ENCODE results near the gene NAALADL2. TPM values are rescaled to one million over a fixed set of nuclear protein-coding genes. Genes with fewer than 3 reads are reported as not detected.

Gene NAALADL2
- total RNA-seq, 1 donor from 2014 or later: 1.1 TPM

DNA sequence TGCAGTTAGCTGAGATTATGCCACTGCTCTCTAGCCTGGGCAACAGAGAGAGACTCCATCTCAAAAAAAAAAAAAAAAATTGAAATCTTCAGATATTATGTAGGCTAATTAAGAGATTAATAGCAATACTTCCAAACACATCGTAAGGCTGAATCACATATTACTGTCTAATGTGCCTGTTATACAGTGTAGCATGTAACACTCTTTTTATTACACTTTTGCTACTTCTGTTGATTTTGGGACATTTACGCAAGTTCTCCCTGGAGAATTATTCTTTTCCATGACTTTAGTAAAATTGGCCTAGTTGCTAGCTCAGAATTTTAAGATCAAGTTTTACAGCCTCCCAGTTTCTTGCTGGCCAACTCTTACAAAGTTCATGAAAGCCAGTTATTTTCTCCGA, 605.2 kb downstream of the NAALADL2 start:
- TF ChIP-seq, protein P1, sequence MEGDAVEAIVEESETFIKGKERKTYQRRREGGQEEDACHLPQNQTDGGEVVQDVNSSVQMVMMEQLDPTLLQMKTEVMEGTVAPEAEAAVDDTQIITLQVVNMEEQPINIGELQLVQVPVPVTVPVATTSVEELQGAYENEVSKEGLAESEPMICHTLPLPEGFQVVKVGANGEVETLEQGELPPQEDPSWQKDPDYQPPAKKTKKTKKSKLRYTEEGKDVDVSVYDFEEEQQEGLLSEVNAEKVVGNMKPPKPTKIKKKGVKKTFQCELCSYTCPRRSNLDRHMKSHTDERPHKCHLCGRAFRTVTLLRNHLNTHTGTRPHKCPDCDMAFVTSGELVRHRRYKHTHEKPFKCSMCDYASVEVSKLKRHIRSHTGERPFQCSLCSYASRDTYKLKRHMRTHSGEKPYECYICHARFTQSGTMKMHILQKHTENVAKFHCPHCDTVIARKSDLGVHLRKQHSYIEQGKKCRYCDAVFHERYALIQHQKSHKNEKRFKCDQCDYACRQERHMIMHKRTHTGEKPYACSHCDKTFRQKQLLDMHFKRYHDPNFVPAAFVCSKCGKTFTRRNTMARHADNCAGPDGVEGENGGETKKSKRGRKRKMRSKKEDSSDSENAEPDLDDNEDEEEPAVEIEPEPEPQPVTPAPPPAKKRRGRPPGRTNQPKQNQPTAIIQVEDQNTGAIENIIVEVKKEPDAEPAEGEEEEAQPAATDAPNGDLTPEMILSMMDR (IDR thresholded peaks at IDR 0.05; ENCODE audit: insufficient read depth, low read length, severe bottlenecking): no peak
- FAIRE-seq (no peak), DNase-seq (ENCODE audit: low read depth) (no peak)
- Histone ChIP-seq H3K4me3 (ENCODE audit: low read depth, low read length) (no peak overlapping the region), H3K27me3 (ENCODE audit: control insufficient read depth, insufficient read depth, low read length) (no peaks in the 10 kb centered on the region), H3K36me3 (ENCODE audit: control insufficient read depth, insufficient read depth, low read length) (no peaks in the 10 kb centered on the region)

DNA sequence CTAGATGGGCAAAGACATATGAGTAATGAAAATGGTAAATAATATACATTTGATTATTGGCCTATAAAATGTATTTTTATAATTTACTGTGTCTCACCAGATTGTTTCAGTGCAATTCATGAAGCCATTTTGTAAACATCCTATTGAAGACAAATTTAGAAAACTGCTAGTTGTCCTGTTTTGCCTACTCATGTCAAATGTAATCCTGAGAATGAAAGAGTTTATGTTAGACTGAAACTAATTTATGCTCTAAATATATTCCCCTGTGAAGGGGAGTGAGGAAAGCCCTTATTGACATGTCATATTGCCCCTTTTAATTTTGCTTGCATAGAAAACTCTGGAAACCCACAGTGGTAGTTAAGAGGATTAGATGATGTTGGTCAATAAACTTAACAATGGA, 610.0 kb downstream of the NAALADL2 start:
- no peaks in the 10 kb centered on the region for H3K36me3 ChIP-seq (ENCODE audit: control insufficient read depth, insufficient read depth, low read length)
- DNase-seq (ENCODE audit: low read depth) (no peak), FAIRE-seq (no peak)
- H3K27me3 ChIP-seq (ENCODE audit: control insufficient read depth, insufficient read depth, low read length): no peaks in the 10 kb centered on the region
- H3K4me3 ChIP-seq (ENCODE audit: low read depth, low read length): no peak overlapping the region
- TF ChIP-seq, protein P1 (IDR thresholded peaks at IDR 0.05; ENCODE audit: insufficient read depth, low read length, severe bottlenecking): no peak

DNA sequence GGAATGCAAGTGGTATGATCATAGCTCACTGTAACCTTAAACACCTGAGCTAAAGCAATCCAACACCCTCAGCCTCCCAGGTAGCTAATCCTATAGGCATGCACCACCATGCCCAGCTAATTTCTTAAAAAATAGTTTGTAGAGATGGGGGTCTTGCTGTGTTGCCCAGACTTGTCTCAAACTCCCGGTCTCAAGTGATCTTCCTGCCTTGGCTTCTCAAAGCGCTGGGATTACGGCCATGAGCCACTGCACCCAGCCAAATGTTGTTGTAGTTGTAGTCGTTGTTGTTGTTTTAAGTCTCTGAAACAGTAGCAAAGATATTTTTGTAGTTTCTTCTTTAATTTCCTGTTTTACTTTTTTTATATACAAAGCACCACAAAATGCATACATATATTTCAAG, 616.6 kb downstream of the NAALADL2 start:
- FAIRE-seq (no peak), DNase-seq (ENCODE audit: low read depth) (no peak)
- Histone ChIP-seq H3K27me3 (ENCODE audit: control insufficient read depth, insufficient read depth, low read length) (no peaks in the 10 kb centered on the region), H3K4me3 (ENCODE audit: low read depth, low read length) (no peak overlapping the region), H3K36me3 (ENCODE audit: control insufficient read depth, insufficient read depth, low read length) (no peaks in the 10 kb centered on the region)
- TF ChIP-seq, protein P1 (IDR thresholded peaks at IDR 0.05; ENCODE audit: insufficient read depth, low read length, severe bottlenecking): no peak

DNA sequence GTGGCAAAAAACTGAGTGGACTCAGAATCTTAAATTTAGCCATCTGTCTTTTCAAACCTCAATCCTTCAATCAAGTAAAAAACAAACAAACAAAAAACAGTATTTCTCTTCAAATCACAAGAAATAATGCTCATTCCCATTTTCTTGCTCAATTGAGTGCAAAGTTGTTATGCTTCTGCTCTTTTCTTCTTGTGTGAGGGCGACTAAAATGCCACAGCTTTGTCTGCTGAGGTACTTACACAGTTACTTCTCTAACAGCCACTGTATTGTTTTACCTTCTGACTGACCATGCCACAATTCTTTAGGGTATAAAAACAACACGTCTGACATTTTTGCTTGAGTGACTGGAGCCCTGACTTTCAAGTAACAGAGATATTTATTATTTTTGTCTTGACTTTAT, 617.4 kb downstream of the NAALADL2 start:
- Histone ChIP-seq H3K36me3 (ENCODE audit: control insufficient read depth, insufficient read depth, low read length) (no peaks in the 10 kb centered on the region), H3K27me3 (ENCODE audit: control insufficient read depth, insufficient read depth, low read length) (no peaks in the 10 kb centered on the region), H3K4me3 (ENCODE audit: low read depth, low read length) (no peak overlapping the region)
- no peak for DNase-seq (ENCODE audit: low read depth)
- no peak for FAIRE-seq
- TF ChIP-seq, protein P1 (IDR thresholded peaks at IDR 0.05; ENCODE audit: insufficient read depth, low read length, severe bottlenecking): no peak

DNA sequence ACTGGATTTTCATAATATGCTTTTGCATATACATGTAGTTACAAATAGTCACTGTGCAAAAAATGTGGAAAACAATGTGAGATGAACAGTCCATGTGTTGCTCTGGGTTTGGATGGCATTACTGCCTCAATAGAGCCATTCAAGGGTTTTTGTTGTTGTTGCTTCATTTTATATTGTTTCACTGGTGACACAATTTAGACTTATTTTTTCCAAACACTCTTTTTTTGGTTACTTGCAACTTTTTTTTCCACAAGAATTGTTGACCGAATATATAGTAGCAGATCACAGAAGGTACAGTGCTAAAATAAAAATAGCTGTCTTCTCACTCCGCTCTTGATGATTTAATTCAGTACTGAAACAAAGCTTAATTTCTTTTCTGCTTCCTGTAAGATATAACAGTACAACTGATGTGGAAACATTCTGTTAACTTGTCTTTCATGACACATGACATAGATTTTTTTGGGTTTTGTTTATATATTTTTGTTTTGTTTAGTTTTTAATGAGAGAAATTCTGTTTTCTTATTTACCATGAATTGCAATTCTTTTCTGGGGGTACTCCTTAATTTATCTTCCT, 618.6 kb downstream of the NAALADL2 start:
- no peaks in the 10 kb centered on the region for H3K36me3 ChIP-seq (ENCODE audit: control insufficient read depth, insufficient read depth, low read length)
- FAIRE-seq (no peak), DNase-seq (ENCODE audit: low read depth) (no peak)
- H3K4me3 ChIP-seq (ENCODE audit: low read depth, low read length): no peak overlapping the region
- TF ChIP-seq, protein P1 (IDR thresholded peaks at IDR 0.05; ENCODE audit: insufficient read depth, low read length, severe bottlenecking): no peak
- H3K27me3 ChIP-seq (ENCODE audit: control insufficient read depth, insufficient read depth, low read length): no peaks in the 10 kb centered on the region

DNA sequence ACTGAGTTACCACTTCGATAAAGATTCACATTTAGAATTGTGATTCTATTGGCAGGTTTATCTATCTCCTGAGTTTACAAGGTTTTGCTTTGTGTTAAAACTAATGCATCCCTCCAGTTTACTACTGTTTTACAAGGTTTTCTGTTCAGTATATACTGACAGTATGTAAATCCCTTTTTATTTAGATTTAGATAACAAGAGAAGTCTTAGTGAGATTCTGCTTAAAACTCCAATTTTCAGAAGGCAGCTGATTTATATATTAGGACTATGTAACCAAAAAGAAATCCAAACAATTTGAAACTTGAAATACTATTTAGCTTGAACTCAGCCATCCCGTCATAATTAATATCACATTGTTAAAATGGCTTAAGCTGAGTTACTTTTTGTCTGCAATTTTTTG, 619.2 kb downstream of the NAALADL2 start:
- H3K4me3 ChIP-seq (ENCODE audit: low read depth, low read length): no peak overlapping the region
- no peaks in the 10 kb centered on the region for H3K36me3 ChIP-seq (ENCODE audit: control insufficient read depth, insufficient read depth, low read length)
- DNase-seq (ENCODE audit: low read depth): no peak
- H3K27me3 ChIP-seq (ENCODE audit: control insufficient read depth, insufficient read depth, low read length): no peaks in the 10 kb centered on the region
- TF ChIP-seq, protein P1 (IDR thresholded peaks at IDR 0.05; ENCODE audit: insufficient read depth, low read length, severe bottlenecking): no peak
- FAIRE-seq: no peak

All from bronchial epithelial cell (primary cell).